GM18507 (cell line): ENCODE results near the gene ANKRD35.

ENCODE experiments used
- DNase-seq: peaks from one replicate; pipeline ENCODE4 v3.0.0; 2011; ENCODE audit warnings: low read depth; ENCODE audit not compliant: insufficient read length; ENCODE audit errors: extremely low spot score
- FAIRE-seq: peaks from 2 replicates; lab custom pipeline; 2011; peaks lifted over from hg19 to GRCh38; lab: Jason Lieb, UNC

ANKRD35 gene

DNA sequence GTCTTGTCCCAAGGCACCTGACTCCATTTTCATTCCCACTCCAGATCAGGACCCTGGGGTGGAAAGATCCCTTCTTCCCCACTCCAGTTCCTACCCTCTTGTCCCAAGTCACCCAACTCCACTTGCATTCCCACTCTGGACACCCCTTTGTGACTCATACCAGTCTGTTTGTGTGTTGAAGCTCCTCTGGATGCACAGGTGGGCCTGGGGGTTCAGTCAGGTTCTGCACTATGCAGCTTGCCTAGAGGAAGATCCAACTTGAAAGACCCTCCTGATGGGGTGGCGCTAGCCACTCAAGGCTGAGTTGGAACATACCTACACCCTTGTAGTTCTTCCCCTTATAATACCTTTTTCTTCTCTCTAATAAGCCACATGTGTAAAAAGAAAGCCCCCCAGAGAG is 9.8 kb upstream of the ANKRD35 start:
- DNase-seq: no peak
- no peak for FAIRE-seq

DNA sequence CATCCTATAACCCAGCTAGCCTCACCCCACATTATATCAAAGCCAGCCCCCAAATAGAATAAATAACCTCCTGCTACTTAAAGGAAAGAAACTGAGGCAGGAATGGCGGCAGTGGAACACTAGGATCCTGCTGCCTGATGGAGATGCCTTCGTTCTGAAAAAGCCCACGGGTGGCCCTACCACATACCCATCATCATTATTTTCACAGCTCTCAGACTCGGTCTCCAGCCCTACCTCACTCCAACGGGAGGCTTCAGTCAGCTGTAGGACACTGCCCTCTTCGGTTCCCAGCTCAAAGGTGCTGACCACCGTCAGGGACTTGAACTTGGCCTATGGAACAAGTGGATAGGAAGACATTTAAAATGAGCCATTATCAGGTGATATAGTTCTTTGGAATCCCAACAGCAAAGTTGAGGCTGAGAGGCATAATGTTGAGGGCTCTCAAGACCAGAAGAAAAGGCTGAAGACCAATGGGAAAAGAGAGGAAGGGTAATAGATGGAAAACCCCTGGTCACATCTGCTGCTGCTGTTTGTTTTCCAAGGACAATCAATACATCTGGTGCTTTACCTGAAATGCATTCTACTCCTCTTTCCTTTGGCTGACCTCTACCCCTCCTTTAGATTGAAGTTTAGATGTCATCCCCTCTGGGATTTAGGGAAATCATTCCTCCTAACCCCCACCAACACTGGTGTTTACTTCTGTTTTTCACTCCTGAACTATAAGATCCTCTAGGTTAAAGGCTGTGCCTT is 7.8 kb upstream of the ANKRD35 start:
- DNase-seq (no peak), FAIRE-seq (no peak)

DNA sequence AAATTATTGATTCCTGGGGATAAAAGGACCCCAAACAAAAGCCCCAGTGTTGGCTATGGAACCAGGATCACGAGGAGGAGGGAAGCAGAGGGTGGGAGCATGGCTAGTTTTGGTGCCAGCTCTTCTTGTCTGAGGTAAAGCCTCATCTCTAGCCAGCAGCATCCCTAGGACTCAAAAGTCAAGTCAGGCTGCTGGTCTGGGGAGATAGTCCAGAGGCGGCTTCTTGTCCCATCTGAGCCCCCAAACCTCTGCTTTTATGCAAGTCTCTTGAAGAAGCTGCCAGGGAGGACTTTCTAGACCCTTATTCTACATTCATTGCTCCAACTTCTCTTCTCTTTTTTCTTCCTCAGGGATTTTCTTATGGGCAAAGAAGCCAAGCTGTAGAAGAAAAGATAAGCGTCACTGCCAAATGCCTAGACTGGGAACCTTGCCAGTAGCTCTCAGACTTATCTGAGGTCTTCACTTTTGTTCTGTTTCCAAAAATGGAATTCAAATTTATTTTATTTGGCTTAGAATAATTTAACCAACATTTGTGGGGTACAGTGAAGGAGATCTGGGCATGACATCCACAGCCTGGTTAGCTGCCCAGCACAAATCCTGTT is 6.9 kb upstream of the ANKRD35 start:
- DNase-seq: no peak
- FAIRE-seq: no peak

DNA sequence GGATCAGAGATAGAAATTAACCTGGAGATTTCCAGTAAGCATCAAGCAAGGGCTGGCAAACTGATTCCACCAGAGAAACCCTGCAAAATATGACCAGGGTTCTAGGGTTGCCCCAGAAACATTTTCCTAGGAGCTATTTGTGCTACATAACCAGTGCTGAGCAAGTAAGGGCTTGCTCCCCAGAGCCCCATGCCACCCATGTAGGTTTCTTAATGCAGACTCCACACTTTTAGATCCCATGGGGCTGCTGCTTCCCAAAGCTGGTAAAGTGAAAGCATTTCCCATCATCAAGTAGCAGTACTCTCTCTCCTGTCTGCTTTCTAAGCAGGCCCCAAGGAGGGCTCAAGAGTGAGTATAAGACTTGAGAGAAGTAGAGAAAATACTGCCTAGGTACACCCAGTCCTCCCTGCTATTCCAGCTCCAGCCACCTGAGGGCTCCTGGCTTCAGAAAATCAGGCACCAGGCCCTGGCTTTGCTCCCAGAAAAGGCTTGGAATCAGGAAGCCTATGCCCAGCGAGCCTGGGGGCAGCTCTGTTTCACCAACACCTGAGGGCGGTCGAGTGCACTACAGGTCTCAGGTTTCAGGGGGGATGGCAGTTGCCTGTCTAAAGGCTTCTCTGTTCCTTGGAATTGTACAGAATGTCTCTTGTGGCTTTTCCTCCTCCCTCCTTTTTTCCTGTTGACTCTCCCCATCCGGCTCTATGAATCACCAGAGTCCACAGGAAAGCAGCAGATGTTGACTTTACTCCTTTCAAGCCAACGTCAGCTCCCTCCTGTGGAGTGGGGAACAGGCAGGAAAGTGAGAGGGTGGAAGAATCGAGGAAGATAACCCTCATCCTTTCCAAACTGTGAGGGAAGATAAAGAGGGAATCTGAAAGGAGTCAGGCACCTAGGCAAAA is 6.2 kb upstream of the ANKRD35 start:
- peak; percentile 38 for FAIRE-seq

DNA sequence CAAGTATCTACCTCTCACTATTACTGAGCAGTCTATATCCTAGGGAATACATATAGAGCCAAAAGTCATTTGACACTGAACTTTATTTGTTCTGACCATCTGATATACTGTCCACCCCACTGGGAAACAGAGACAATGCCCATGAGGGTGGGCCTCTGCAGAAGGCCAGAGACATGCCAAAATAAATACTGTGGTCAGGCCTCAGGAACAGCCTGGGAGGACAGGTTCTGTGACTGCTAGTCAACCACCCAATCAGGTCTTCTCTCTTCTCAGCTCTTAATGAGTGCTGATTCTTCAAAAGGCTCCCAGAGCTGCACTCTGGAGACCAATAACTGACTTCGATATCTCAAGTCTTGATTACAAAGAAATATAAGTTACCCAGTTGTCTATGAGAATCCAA is 5.5 kb upstream of the ANKRD35 start:
- DNase-seq (no peak), FAIRE-seq (no peak)

More for the DNA sequence above, 6.2 kb upstream of the ANKRD35 start:
- peak; percentile 47 for DNase-seq

DNA sequence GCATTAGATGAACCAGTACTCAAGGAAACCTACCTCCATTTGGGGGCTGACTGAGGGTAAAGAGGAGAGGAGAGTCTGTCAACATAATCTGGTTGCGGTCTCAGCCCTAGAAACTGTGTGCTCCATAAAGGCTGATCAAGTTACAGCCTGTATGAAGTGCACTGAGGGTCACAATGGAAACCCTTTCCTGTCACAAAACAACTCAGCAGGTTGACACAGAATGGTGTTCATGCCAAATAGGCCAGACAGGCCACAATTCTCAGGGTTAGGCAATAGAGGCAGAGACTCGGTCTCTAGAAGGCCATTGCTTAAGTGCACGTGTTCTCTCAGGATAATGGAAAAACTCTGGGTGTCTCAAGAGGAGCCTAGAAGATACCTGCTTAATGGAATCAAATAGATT is 4.1 kb upstream of the ANKRD35 start:
- FAIRE-seq: no peak
- no peak for DNase-seq

DNA sequence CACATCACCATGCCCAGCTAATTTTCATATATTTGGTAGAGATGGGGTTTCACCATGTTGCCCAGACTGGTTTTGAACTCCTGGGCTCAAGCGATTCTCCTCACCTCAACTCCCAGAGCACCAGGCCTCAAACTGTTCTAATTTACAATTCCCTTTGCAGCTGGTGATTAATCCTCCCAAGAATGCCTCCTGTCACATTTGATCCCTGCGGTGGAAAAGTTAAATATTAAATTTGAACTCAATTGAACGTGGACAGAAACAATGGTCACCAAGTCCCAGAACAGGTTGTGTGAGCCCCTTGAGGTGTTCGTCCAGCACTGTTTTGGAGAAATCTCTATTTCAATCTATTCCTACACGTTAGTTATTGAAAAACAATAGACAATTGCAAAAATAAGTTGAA is 2.0 kb upstream of the ANKRD35 start:
- DNase-seq (no peak), FAIRE-seq (no peak)

DNA sequence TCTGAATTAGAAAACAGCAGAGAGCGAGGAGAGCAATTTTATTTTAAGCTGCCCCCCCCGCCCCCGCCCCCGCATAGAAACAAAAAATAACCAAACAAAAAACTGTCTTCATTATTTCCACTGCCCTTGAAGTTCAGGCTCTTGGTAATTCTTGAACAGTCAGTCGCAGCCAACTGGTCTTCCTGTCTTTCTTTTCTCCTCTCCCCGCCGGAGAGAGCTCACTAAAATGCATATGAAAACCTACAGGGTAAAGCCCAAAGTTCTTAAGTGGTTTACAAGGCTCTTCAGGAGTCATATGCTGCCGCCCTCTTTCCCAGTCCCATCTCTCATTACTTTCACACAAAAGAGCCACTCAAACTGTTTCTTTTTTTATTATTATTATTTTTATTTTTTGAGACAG is 1.1 kb upstream of the ANKRD35 start:
- no peak for FAIRE-seq
- no peak for DNase-seq

DNA sequence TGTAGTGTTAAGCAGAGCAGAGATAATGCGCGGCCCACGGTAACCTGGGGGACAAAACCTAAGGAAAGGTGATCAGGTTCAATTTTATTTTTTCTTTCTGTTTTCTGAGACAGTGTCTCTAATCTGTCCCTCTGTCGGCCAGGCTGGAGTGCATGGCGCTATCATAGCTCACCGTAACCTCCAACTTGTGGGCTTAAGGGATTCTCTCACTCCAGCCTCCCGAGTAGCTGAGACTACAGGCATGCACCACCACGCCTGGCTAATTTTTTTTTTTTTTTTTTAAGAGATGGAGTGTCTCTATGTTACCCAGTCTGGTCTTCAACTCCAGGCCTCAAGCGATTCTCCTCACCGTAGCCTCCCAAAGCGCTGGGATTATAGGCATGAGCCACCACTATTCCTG is 724 bp upstream of the ANKRD35 start:
- DNase-seq (no peak), FAIRE-seq (no peak)

DNA sequence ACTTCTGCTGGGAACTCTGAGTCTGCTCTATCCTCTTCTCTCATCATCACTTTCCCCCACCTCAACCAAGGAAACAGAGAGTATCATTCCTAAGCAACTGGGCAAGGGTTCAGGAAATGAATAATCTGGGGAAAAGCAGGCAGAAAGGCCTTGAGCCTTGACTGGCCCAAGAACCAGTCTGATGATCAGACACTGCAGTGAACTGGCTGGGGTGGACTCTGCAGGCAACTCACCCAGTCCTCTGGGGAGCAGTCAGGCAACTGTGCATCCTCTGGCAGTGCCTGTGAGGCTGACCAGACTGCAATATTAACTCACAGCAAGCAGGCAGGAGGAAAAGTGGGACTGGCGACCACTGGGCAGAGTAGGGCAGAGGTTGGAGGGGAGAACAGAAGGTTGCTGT is 991 bp downstream of the ANKRD35 start:
- no peak for FAIRE-seq
- DNase-seq: no peak

DNA sequence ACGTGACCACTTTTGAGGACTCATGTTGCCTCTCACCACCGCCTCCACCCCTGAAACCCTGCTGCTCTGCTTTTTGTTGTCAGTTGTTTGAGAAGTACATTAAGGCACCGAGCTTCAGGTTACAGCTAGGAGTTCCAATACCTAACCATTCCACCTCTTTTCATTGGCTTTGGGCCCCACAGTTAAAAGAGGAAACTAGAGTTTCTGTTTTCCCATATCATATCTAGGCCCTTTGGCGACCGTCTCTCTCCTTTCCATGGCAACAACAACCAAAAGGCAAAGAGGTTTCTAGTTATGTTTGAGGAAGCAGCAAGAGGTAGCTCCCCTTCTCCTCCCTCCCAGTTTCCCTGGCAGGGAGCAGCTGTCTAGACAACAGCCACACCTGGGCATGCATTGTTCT is 5.9 kb downstream of the ANKRD35 start:
- DNase-seq (no peak), FAIRE-seq (no peak)

DNA sequence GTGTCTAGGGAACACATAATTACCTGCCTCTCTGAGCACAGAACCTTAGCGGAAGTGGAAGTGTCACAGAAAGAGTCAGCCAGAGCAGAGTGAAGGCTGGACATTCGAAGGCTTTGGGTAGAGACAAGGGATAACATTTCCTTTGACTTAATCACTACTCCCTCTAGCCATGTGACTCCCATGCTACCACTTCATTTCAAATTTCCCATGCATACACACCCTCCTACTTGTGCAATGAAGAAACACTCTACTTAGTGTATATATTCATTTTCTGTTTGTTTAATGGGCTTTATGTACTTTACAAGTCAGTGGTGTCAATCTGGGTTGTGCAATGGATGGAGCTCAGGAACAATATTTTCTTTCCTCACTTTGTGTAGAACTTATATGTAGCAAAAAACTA is 6.9 kb downstream of the ANKRD35 start:
- FAIRE-seq (no peak), DNase-seq (no peak)

DNA sequence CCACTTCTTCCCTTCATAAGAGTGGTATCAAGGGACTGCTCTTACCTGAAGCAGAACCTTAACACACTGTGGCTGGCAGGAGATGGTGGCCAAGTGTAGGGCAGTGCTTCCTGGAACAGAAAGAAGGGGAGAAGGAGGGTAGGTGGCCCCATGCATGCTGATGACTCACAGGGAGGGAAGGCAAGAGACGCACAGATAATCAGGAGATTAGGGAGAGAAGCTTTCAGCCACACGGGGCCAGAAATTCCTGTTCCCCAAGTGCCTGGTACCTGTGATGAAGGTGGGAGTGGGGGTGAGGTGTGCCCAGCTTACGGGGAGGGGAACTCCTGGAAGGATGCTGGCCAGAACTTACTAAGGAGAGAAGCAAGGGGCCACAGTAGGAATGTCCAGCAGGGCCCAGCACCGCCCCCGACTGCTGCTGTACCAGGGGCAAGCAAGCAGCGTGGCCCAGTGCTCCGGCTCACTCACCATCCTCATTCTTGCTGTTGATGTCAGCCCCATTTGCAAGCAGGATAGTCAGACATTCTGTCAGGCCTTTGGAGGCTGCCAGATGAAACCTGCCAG is 7.7 kb downstream of the ANKRD35 start:
- FAIRE-seq: no peak

DNA sequence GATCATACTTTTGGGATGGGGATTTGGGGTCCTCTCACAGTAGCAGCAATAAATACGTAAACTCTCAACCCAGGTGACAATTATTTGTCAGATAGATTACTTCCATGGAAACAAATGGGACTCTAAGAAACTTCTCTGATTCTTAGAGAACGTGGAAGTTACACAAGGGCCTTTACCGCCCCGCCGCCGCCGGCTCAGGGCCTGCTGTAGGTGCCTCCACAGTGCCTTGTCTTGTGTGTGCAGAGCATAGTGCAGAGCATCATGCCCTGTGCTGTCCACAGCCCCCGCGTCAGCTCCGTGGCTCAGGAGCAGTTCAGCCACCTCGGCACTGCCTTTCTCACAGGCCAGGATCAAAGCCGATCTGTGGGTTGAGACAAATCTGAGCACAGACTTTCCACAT is 11.0 kb downstream of the ANKRD35 start:
- DNase-seq (no peak), FAIRE-seq (no peak)

More for the DNA sequence above, 7.7 kb downstream of the ANKRD35 start:
- DNase-seq: no peak

DNA sequence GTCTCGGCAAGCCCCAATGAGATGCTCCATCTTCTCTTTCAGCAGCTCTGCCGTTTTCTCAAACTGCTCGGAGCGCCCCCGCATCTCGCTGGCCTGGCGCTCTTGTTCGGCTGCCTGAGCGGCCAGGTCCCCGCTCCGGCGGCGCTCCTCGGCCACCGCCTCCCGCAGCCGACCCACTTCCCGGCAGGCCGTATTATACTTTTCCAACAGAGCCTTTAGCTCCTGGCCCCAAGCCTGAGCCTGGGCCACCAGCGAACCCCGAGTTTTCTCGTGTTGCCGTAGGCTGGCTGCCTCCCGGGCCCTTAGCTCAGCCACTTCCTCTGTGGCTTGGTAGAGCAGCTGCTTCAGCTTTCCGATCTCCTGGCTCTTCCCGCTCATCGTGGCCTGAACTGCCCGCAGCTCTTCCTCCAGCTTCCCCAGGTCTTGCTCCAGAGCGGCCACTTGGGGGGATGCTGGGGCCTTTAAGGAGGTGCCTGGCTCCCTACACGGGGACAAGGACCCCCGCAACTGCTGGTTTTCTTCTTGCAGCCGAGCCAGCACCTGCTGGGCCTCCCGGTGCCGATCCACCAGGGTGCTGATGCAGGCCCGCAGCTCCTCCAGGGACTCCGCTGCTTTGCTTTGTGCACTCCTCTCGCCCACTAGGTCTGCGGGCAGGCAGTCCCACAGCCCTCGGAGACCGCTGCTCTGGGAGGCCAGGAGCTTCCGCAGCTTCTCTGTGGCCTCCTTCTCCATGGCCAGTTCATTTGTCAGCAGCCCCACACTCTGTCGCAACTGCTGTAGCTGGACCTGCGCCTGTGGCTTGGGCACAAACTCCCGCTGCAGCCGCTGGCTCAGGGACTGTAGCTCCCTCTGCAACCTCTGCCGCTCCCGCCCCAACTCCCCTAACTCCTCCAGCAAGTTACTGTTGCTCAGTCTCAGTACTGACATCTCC is 13.4 kb downstream of the ANKRD35 start:
- FAIRE-seq (peak; percentile 59), DNase-seq (peak; percentile 12)

DNA sequence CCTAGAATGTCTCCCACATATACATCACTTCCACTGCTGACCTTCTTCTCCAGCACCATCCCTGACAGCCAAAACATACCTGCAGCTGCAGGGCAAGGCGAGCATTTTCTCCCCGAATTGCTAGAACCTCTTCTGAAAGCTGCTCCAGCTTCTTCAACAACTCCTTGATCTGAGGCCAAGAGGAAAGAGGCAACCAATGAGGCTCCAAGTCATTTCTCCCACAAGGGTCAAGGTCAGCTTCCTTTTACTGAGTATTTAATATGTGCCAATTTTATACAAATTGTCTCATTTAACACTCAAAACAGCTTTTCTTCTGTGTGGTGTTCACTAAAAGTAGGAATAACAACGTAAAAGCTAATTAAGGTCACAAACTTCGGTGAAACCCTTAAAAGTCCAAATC is 17.4 kb downstream of the ANKRD35 start:
- FAIRE-seq (no peak), DNase-seq (no peak)

DNA sequence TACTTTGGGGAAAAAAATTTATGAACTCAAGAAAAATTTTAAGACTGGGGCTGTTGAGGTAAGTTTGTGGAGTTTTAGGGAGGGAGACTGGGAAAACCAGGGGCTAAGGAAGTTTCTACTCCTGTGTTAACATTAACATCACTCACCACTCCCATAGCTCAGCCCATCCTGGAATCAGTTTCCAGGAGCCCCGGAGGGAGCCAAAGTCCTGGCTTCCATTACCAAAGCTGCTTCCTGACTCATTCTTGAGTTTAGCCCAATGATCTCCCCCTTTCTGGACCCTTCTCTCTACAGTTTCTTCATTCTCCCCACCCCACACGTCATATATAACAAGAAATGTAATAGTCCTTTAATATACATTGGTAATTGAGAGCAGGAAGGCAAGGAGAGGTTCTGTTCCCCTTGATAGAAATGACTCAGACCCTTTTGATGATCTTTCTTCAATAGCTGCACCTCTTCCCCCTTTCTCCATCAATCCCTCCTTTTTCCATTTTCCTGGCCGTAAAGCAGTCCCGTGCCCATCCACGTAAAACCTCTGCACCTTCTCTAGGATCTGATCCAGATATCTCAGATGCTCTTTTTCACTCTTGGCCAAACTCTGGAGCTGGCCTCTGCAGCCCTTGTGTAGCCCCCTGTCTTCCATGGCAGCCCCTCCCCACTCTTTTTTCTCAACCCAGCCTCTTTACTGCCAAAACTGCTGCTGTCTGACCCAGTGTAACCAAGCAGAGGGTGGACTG is 22.2 kb downstream of the ANKRD35 start:
- DNase-seq (no peak), FAIRE-seq (no peak)

DNA sequence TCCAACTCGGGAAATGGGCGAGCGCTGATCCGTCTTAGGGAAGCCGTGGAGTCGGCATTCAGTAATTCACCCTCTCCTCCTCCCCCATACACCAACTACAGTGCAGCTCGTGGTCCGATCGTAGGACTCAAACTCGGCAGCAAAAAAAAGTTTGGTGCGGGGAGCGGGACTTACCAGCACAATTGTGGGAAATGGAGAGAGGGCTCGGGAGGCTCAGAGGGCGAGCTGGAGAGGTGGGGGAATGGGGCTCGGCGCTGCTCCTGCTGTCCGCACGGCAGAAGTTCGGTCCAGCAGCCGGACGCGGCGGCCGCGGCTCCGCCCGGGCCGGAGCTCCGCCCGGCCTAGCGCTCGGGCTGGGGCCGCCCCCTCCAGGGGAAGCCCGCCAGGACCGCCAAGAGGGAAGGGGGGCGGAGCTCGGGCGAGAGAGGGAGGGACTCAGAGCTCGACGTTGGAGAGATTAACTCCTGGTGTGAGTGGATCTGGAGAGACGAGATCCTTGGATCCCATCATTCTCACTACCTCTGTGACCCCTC is 26.1 kb downstream of the ANKRD35 start:
- FAIRE-seq: peak; percentile 87
- peak; percentile 81 for DNase-seq
